NCI-H128 (cell line): ENCODE measurements around the gene WNK1.

Experiments
- DNase-seq: peaks from one replicate; lab custom pipeline; 2025; ENCODE audit not compliant: unreplicated experiment; lab: John Stamatoyannopoulos, UW

Gene WNK1

DNA sequence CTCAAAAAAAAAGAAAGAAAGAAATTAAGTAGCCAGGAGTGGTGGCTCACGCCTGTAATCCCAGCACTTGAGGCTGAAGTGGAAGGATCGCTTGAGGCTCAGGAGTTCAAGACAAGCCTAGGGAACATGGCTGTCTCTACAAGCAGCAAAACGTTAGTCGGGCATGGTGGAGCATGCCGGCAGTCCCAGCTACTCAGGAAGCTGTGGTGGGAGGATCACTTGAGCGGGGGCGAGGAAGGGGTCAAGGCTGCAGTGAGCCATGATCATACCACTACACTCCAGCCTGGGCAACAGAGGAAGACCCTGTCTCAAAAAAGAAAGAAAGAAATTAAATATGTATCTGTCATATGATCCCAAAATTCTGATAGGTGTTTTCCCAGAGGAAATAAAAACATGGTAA, 191.8 kb downstream of the WNK1 start:
- no peak for DNase-seq

DNA sequence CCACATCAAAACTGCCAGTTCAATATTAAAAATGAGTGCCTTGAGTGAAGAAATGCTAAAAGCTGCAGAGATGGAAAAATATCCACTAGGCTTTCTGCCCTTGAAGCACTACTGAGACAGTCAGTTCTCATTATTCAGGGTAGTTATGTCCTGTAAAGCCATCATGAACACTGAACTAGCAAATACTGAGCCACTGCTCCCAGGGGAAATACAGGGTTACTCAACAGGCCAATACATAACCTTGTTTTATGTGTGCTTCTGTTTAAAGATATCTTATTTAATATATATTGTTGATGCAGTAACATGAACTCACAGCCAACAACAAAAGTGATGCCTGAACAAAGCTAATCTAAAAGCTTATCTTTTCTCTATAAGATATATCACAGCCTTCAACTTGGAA, 193.8 kb downstream of the WNK1 start:
- DNase-seq = no peak

DNA sequence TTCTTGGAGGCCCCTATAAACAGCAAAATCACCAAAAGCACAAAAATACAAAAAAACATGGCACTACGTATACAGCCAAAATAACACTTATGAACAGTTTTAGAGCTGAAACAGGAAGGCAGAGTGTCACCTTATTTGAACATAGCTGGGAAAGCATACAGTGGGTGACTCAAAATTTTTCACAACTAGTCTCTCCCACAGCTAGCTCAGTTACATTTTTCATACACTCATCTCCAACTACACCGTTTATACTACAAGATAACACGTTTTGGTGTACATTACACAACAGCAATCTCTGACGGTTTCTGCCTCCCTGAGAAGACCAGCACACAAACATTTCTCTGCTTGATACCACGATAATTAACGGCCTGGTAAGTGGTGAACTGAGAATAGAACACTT, 194.3 kb downstream of the WNK1 start:
- DNase-seq = no peak

DNA sequence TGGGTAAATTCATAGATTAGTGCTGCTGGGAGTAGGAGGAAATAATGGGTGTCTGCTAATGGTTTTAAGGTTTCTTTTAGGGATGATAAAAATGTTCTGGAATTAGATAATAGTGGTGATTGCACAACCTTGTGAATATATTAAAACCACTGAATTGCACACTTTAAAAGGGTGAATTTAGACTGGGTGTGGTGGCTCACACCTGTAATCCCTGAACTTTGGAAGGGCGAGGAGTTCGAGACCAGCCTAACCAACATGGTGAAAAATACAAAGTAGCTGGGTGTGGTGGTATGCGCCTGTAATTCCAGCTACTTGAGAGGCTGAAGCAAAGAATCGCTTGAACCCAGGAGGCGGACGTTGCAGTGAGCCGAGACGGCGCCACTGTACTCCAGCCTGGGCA, 195.9 kb downstream of the WNK1 start:
- DNase-seq = no peak

DNA sequence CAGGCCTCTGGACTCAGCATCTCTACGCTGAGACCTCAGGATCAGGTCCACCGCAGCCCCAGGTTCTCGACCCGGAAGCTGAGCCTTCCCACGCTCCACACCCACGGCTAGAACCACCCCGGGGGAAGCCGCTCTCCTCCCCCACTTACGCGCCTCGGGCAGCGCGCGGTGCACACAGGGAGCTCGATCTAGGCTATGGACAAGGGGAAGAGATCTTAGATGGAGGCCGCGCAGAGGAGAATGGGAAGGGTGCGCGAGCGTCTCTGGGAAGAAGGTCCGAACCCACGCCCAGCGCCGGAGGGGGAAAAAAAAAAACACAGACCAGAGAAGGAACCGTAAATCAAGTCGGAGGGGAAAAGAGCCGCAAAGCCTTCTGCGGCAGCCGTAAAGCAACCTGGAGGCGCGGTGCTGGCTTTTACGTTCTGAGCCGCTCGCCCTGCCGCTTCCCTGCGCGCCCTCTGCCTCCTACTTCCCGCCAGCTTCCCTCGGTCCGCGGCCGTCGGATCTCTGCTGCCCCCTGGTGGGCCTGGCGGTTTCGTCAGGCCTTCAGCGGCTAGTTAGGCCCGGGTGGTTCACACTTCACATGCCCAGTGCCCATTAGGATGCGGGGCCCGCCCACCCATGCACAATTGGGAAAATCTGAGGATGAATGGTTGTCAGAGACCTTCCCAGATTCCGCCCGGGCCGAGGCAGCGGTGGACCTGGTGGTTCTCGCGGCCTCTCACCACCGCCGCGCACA, 197.2 kb downstream of the WNK1 start, which contains the start of gene RAD52:
TSS of gene RAD52 (minus strand) at position 242 of the 739 bp plus-strand sequence. CDS start 16,636 bp downstream, outside the sequence.
- peak; percentile 98 for DNase-seq

DNA sequence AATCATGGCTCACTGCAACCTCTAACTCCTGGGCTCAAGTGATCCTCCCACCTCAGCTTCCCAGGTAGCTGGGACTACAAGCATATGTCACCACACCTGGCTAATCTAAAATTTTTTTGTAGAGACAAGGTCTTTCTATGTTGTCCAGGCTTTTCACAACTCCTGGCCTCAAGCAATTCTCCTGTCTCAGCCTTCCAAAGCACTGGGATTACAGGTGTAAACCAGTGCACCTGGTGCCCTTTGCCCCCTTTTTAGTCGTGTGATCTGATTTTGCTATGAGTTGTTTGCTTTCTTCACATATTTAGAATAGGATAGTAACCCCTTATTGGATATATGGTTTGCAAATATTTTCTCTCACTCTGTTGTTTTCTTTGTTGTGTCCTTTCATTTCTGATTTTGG, 198.8 kb downstream of the WNK1 start:
- no peak for DNase-seq

DNA sequence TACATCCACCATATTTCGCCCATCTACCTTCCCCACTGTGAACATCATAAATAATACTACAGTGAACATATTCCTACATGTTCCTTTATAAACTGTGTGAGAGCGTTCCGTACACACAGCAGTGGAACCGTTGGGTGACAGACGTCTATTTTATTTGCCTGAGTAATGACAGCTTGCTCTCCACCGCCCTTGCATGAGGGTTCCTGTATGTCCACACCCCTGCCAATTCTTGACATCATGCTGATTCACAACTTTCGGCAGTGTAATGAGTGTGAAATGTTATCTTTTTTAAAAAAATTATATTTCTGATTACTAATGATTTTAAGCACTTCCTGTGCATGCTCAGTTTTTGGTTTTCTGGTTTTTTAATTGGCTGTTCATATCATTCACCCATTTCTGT, 201.4 kb downstream of the WNK1 start:
- no peak for DNase-seq

DNA sequence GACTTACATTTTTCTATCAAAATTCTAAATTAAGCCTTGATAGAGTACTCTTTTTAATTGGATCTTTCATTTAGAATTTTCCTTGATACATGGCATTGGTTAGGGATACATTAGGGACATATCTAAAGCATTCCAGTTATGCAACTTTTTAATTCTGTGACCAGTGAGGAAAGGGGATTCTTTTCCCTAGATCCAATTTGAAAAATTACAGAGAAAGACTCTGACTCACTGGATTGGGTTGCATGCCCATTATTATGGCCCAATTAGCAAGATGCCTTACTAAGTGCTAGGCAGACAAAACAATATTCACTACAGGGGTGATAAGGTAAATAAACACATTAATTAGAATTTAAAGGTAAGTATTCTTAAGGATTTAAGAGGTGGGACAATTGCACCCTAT, 202.4 kb downstream of the WNK1 start:
- no peak for DNase-seq

DNA sequence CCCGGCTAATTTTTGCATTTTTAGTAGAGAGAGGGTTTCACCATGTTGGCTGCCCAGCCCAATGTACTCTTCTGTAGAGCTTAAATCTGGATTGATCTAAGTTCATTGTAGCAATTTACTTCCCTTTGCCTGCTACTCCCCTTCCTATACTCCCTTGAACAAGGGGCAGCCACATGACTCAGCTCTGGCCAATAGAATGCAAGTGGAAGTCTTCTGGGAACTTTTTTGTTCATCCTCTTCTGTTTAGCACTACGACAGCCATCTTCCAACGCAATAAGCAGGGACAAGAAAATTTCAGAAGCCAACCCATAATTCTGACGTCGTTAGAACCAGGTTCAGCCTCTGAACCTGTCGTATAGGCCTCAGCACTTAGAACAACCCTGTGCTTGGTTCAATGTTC, 203.6 kb downstream of the WNK1 start:
- DNase-seq = no peak

DNA sequence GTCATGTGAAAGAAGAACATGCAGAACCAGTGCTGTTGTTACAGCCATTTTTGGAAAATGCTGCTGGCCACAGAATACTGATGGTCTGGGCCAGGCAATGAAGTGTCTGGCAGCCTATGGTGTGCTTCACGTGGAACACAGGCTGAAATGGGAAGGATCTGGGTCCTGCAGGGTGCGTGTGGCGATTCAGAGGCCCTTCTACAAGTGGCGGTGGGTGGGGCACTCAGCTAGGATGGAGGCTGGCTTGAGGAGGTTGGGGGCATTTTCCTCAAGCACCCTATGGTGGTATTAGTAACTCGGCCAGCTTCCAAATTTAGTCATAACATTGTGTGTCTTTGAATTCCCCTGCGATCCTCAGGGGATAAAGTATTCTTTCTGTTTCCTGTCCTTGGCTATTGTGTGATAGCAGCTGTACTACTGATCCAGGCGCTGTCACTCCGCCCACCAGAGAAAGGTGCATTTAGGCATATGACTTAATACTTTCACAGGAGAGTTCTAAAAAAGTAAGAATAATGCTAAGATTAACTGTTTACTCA, 206.3 kb downstream of the WNK1 start:
- DNase-seq = no peak
